OCI-LY1 (cell line): ENCODE measurements around the gene CCDC159.

ENCODE experiments used
- H2AFZ ChIP-seq: fragments of 200-600 bp; sonication (generic), shearing (Covaris generic); 2 replicates; pipeline ENCODE4 v1.6.0; 2014; ENCODE audit warnings: antibody characterized with exemption, mild to moderate bottlenecking, low read length
- H3F3A ChIP-seq: fragments of 200-600 bp; sonication (generic), shearing (Covaris generic); 2 replicates; pipeline ENCODE4 v1.6.0; 2014; ENCODE audit warnings: mild to moderate bottlenecking, antibody characterized with exemption, low read length, moderate library complexity; ENCODE audit not compliant: insufficient read depth
- H3K27ac ChIP-seq: fragments of 200-600 bp; sonication (generic); 2 replicates; pipeline ENCODE4 v1.5.1; 2014; ENCODE audit warnings: low read length, mixed run types, mild to moderate bottlenecking, low read depth; ENCODE audit not compliant: poor library complexity, severe bottlenecking
- H3K27me3 ChIP-seq: fragments of 200-600 bp; sonication (generic); 2 replicates; pipeline ENCODE4 v1.6.0; 2014; ENCODE audit warnings: antibody characterized with exemption, mild to moderate bottlenecking, low read length, moderate library complexity; ENCODE audit not compliant: insufficient read depth
- H3K36me3 ChIP-seq: fragments of 200-600 bp; sonication (generic); 2 replicates; pipeline ENCODE4 v1.6.1; 2014; ENCODE audit warnings: mild to moderate bottlenecking, antibody characterized with exemption, low read length, moderate library complexity, mixed read lengths; ENCODE audit not compliant: insufficient read depth
- H3K4me1 ChIP-seq: fragments of 200-600 bp; sonication (generic); 2 replicates; pipeline ENCODE4 v1.5.1; 2014; ENCODE audit warnings: mild to moderate bottlenecking, low read length, moderate library complexity; ENCODE audit not compliant: insufficient read depth, severe bottlenecking
- H3K4me2 ChIP-seq: fragments of 200-600 bp; sonication (generic), shearing (Covaris generic); 2 replicates; pipeline ENCODE4 v1.6.1; 2014; ENCODE audit warnings: low read length
- H3K4me3 ChIP-seq: fragments of 200-600 bp; sonication (generic); 2 replicates; pipeline ENCODE4 v1.5.1; 2014; ENCODE audit warnings: low read length, low read depth, mild to moderate bottlenecking, mixed read lengths; ENCODE audit not compliant: poor library complexity, severe bottlenecking
- H3K79me2 ChIP-seq: fragments of 200-600 bp; shearing (Covaris generic); 2 replicates; pipeline ENCODE4 v1.6.1; 2016; ENCODE audit warnings: mixed run types, low read length, mixed read lengths; ENCODE audit not compliant: insufficient read depth
- H3K9ac ChIP-seq: fragments of 200-600 bp; sonication (generic), shearing (Covaris generic); 2 replicates; pipeline ENCODE4 v1.6.1; 2014; ENCODE audit warnings: mild to moderate bottlenecking, low read length, mixed read lengths
- H3K9me2 ChIP-seq: fragments of 200-600 bp; sonication (generic), shearing (Covaris generic); 2 replicates; pipeline ENCODE4 v1.6.1; 2014; ENCODE audit warnings: low read depth, mild to moderate bottlenecking, low read length, mixed read lengths
- H3K9me3 ChIP-seq: fragments of 200-600 bp; shearing (Covaris generic); 2 replicates; pipeline ENCODE4 v1.6.1; 2014; ENCODE audit warnings: low read length, mixed read lengths
- H4K20me1 ChIP-seq: fragments of 200-600 bp; sonication (generic), shearing (Covaris generic); 2 replicates; pipeline ENCODE4 v1.6.0; 2016; ENCODE audit warnings: mild to moderate bottlenecking, low read length; ENCODE audit not compliant: insufficient read depth
- EZH2 ChIP-seq: fragments of 200-600 bp; sonication (generic), shearing (Covaris generic); IDR thresholded peaks from 2 replicates; pipeline ENCODE4 v1.8.0; 2017; ENCODE audit warnings: borderline replicate concordance, mixed run types, mild to moderate bottlenecking, antibody characterized with exemption, low read length, moderate library complexity, mixed read lengths
- TF ChIP-seq, protein P1 (sequence below): fragments of 200-600 bp; sonication (generic), shearing (Covaris generic); IDR thresholded peaks from 2 replicates; pipeline ENCODE4 v1.5.1; 2017; ENCODE audit warnings: mild to moderate bottlenecking, antibody characterized with exemption, low read length, moderate library complexity, mixed read lengths

The CCDC159 gene

DNA sequence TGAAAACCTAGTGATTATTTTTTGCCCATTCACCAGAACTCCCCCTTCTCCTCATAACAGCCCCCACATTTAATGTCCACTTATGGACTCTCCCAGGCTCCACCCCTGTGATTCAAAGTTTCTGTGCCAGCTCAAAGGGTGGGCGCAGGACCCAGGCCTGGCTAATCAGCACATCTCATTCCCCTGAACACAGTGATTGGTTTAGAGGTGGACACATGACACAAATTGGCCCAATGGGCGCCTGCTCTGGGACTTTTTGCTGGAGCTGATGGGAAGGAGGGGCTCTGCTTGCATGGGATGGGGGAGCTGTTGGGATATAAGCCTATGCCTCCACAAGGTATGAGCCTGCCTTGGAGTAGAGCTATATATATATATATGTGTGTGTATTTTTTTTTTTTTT, 44.0 kb downstream of the CCDC159 start:
- no peak overlapping the region for H3K4me3 ChIP-seq
- no peaks in the 10 kb centered on the region; the same call in 1 of the 2 replicates for H3K36me3 ChIP-seq
- H3K79me2 ChIP-seq: no peaks in the 10 kb centered on the region

DNA sequence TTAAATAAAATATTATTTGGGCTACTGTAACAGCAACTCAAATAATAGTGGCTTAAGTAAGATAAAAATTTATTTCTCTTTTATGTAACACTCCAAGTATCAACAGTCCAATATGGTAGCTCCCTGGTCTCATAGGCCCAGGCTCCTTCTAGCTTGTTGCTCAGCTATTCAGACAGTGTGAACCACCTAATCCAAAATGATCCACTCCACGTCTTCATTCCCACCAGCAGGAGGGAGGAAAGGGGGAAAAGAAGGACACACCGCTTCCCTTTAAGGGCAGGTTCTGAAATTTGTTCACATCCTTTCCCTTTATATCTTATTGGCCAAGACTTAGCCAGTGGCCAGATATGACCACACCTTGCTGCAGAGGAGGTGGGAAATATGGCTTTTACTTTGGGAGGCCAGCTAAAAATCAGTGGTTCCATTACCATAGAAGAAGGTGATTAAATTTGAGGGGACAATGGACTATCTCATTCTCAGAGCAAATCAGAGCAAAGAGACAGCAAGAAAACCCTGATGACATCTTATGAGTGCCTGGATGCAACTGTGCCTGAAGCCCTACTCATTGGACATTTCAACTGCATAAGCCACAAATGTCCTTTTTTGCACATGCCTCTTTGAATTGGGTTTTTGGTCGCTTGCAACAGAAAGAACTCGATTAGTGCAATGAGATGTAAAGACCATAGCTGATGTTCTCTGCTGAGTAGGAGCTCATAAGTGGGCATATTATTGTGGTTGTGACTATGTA, 44.8 kb downstream of the CCDC159 start:
- no peak overlapping the region for H3K4me2 ChIP-seq
- H3K27me3 ChIP-seq: peaks cover 16% of the 10 kb centered on the region; the same call in 1 of the 2 replicates
- H3K79me2 ChIP-seq: no peaks in the 10 kb centered on the region
- no peaks in the 10 kb centered on the region for H3K9me2 ChIP-seq
- H3K9ac ChIP-seq: no peak overlapping the region
- H3K27ac ChIP-seq: no peak overlapping the region
- H3F3A ChIP-seq: no peaks in the 10 kb centered on the region
- H3K4me3 ChIP-seq: no peak overlapping the region
- no peak for TF ChIP-seq EZH2
- TF ChIP-seq, protein P1, sequence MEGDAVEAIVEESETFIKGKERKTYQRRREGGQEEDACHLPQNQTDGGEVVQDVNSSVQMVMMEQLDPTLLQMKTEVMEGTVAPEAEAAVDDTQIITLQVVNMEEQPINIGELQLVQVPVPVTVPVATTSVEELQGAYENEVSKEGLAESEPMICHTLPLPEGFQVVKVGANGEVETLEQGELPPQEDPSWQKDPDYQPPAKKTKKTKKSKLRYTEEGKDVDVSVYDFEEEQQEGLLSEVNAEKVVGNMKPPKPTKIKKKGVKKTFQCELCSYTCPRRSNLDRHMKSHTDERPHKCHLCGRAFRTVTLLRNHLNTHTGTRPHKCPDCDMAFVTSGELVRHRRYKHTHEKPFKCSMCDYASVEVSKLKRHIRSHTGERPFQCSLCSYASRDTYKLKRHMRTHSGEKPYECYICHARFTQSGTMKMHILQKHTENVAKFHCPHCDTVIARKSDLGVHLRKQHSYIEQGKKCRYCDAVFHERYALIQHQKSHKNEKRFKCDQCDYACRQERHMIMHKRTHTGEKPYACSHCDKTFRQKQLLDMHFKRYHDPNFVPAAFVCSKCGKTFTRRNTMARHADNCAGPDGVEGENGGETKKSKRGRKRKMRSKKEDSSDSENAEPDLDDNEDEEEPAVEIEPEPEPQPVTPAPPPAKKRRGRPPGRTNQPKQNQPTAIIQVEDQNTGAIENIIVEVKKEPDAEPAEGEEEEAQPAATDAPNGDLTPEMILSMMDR: no peak
- no peaks in the 10 kb centered on the region; the same call in 1 of the 2 replicates for H3K36me3 ChIP-seq
- 0 out of 2 replicates have a peak, but pooled peaks cover 4% of the 10 kb centered on the region for H3K9me3 ChIP-seq
- no peaks in the 10 kb centered on the region for H4K20me1 ChIP-seq
- H3K4me1 ChIP-seq: peaks cover 11% of the 10 kb centered on the region
- H2AFZ ChIP-seq: no peak overlapping the region

More for the DNA sequence above, 44.0 kb downstream of the CCDC159 start:
- 0 out of 2 replicates have a peak, but pooled peaks cover 4% of the 10 kb centered on the region for H3K9me3 ChIP-seq
- no peak overlapping the region for H3K9ac ChIP-seq
- peaks cover 16% of the 10 kb centered on the region; the same call in 1 of the 2 replicates for H3K27me3 ChIP-seq
- no peak overlapping the region for H3K27ac ChIP-seq
- no peak overlapping the region for H3K4me2 ChIP-seq
- peaks cover 11% of the 10 kb centered on the region for H3K4me1 ChIP-seq
- no peaks in the 10 kb centered on the region for H3K9me2 ChIP-seq
- no peak overlapping the region for H2AFZ ChIP-seq
- TF ChIP-seq, protein P1: no peak
- no peak for TF ChIP-seq EZH2
- no peaks in the 10 kb centered on the region for H4K20me1 ChIP-seq
- no peaks in the 10 kb centered on the region for H3F3A ChIP-seq

DNA sequence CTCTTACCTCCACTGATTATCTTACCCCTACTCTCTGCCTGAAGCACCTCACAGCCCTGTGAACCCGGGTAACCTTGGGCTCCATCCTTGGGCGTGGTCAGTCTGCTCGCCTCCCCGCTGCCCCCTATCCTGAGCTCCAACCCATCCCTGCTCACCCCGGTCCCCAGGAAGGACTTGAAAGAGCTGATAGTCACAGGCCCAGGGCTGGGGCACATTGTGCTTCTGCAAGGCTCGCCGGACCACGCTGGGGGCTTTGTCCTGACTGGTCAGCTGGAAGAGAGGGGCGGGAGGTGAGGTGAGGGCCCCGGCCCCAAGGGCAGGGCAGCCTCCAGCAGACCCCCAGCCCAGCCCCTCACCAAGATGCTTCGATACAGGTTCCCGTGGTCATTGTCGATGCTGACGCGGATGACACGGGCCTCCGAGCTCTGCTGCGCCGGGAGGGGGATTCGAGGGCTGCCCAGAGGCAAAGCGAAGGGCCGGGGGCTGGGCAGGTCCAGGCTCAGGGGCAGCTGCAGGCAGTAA, 50.8 kb downstream of the CCDC159 start:
- no peak overlapping the region for H3K27ac ChIP-seq
- no peaks in the 10 kb centered on the region for H3F3A ChIP-seq
- no peaks in the 10 kb centered on the region for H3K9me3 ChIP-seq
- H3K79me2 ChIP-seq: no peaks in the 10 kb centered on the region
- TF ChIP-seq, protein P1: no peak
- TF ChIP-seq EZH2: no peak
- H3K9ac ChIP-seq: no peak overlapping the region
- no peaks in the 10 kb centered on the region for H4K20me1 ChIP-seq
- H3K4me3 ChIP-seq: no peak overlapping the region
- no peaks in the 10 kb centered on the region for H3K9me2 ChIP-seq
- no peaks in the 10 kb centered on the region for H3K36me3 ChIP-seq
- peaks cover 14% of the 10 kb centered on the region; the same call in 1 of the 2 replicates for H3K27me3 ChIP-seq
- H2AFZ ChIP-seq: no peak overlapping the region
- no peak overlapping the region for H3K4me2 ChIP-seq
- no peaks in the 10 kb centered on the region for H3K4me1 ChIP-seq
